Renal pelvis (tissue), 4 donors: ENCODE data around the gene ADAMTS2. TPM values are rescaled to one million over a fixed set of nuclear protein-coding genes. Genes with fewer than 3 reads are reported as not detected.

Experiments
- DNase-seq: peaks from one replicate; pipeline ENCODE4 v3.0.0-alpha.2; 2013
- polyA plus RNA-seq, 3 donors: library from polyadenylated mRNA; unstranded; fragments of 120-200 nt; gene quantifications; one replicate each; pipeline ENCODE4 v1.2.1, GENCODE V29; 2013; ENCODE audit not compliant: insufficient read length in 3 of 3

The ADAMTS2 gene
- polyA plus RNA-seq, 3 donors = 10.6 to 11.7 (median 11.3) TPM

DNA sequence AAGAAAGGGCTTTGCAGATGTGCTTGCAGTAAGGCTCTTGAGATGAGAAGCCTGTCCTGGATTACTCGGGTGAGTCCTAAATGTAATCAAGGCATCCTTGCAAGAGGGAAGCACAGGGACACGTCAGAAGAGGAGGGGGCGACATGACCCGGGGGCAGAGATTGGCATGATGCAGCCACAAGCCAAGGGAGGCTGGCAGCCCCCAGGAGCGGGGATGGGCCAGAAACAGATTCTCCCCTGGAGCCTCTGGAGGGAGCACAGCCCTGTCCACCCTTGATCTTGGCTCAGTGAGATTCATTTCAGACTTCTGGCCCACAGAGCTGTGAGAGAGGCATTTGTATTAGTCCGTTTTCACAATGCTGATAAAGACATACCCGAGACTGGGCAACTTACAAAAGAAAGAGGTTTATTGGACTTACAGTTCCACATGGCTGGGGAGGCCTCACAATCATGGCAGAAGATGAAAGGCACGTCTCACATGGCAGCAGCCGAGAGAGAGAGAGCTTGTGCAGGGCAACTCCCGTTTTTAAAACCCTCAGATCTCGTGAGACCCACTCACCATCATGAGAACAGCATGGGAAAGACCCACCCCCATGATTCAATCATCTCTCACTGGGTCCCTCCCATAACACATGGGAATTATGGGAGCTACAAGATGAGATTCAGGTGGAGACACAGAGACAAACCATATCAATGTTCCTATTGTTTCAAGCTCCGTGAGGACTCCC is 76.1 kb downstream of the ADAMTS2 start:
- DNase-seq = no peak

DNA sequence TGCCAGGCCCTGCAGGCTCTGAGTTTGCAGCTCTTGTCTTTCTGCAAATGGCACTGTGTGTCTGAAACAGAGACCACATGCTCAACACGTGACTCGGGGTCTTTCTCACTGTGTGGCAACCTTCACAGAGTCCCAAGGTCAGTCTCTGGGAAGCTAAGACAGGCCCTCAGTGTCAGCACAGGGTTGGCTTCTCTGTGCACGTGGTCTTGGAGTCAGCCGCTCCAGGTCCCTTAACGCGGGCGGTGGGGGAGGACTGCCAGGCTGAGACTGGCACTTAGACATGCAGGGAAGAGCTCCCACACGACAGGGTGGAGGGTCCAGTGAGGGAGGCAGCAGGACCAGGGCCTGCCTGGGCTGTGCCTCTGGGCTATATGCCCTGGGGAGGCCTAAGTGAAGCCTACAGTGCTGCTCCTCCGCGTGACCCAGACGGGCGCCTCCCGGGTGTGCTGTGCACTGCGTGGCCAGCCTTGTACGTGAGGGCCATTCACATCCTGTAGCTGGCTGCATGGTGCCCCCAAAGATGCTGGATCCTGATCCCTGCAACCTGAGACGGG is 76.8 kb downstream of the ADAMTS2 start:
- no peak for DNase-seq

DNA sequence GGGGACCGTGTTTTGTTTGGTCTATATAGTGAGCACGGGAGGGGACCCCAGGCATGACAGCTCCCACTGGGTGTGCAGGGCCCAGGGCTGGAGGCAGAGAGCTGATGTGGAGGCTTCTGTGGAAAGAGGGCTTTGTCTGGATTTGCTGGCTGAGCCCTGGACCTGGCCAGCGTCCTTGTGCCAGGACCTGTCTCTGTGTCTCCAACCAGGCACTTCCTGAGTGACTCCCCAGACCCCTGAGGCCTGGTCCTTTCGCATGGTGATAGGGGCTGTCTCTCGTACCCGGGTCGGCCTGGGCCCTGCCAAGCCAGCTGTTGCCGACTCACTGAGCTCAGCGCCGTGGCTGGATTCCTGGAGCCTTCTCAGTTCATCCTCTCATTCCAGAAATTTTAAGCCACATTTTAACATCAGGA is 77.6 kb downstream of the ADAMTS2 start:
- DNase-seq = no peak

DNA sequence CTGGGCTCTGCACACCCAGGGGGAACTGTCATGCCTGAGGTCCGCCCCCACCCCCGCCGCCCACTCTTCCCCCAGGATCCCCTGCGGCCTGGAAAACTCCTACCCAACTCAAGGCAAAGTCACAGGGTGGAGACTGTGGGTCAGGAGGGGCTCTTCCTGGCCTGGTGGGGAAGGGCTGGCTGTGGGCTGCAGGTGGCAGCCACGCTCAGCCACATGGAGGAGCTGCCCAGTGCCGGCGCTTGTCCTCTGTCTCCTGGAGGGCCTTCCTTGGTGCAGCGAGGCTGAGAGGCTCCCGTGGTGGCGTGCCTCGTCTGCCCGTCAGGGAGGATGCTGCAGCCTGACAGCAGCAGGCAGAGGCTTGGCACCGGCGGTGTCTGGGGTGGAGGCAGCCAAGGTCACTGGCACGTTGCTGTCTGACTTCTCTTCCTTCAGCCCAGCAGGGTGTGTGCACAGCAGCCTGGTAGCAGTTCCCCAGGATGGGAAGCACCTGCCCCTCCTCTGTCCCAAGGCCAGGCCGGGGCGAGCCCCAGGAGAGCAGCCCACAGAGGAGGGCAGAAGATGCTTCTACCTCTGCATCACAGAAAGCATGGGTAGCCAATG is 78.1 kb downstream of the ADAMTS2 start:
- no peak for DNase-seq

DNA sequence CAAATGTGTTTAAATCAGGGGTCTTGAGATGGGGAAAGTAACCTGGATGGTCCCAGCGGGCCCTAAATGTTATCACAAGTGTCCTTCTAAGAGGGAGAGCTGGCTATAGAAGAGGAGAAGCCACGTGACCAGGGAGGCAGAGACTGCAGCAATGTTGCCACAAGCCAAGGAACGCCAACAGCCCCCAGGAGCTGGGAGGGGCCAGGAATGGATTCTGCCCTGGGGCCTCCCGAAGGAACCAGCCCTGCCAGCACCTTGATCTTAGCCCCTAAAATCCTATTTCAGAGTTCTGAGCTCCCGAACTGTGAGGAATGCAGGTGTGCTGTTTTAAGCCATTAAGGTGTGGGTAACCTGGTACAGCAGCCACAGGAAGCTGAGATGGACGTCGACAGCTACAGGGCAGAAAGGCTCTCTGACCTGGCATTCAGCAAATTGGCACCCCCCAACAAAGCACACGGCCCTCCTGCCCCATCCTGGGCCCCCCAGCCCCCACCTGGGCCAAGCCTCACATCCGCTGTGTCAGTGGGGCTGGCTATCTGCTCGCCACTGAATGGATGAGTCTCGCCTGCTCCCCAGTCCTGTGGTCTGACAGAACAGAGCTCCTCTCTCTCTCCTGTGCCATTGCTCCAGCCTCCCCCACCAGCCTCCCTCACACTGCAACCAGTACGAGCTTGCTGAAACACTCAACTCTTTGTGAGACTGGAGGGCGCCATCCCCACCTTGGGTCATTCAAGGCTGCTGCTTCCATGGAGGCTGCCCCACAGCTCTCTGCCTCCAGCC is 78.8 kb downstream of the ADAMTS2 start:
- DNase-seq = no peak

DNA sequence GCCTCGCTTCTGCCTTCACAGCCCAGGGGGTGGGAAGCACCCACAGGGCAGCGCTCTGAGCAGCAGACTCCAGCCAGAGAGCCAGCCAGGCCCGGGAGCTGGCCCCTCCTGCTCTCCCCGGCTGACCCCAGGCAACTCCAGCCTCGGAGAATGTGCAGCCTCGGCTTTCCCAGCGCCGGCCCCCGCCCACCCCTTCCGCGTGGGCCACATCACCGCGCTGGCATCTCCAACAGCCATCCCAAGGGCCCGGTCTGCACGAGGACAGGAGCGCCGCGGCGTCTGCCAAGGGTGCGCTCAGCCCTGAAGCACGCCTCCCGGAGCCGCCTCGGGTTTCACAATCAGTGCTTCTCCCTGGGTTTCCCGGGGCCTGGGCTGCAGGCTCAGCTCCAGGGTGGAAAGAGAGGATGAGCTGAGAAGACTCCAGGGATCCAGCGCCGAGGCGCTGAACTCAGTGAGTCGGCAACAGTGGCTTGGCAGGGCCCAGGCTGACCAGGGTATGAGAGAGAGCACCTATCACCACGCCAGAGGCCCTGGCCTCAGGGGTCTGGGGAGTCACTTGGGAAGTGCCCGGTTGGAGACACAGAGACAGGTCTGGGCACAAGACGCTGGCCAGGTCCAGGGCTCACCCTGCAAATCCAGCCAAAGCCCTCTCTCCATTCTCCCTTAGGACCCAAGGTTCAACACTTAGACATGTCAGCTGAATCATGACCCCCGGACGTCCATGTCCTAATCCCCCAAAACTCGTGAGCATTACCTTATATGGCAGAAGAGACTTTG is 79.6 kb downstream of the ADAMTS2 start:
- DNase-seq = peak; percentile 86

DNA sequence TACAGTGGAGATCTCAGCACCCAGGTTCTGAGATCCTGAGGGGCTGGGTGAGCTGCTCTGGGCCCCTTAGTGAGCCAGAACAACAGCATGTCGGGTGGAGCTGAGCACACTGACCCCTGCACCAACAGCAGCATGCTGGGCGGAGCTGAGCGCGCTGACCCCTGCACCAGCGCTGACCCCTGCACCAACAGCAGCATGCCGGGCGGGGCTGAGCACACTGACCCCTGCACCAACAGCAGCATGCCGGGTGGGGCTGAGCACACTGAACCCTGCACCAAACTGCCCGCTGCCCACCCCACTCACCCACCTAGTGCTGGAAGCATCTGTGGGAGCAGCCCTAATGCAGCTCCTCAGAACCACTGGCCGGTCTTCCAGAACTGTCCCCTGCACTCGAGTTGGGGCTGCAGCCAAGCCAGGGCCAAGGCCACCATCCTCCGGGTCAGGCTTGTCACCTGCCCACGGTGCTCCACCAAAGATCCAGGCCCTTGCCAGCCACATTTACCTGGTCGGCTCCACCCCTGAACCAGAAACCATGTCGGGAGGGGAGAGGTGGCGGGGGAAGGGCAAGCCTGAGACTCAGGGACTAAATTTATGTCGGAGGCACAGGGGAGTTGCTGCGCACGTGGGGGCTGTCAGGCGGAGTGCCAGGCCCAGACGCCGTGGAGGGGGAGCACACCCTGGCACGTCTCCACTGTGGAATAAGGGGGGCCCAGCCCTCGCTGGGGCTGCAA is 80.3 kb downstream of the ADAMTS2 start:
- DNase-seq = peak; percentile 54

DNA sequence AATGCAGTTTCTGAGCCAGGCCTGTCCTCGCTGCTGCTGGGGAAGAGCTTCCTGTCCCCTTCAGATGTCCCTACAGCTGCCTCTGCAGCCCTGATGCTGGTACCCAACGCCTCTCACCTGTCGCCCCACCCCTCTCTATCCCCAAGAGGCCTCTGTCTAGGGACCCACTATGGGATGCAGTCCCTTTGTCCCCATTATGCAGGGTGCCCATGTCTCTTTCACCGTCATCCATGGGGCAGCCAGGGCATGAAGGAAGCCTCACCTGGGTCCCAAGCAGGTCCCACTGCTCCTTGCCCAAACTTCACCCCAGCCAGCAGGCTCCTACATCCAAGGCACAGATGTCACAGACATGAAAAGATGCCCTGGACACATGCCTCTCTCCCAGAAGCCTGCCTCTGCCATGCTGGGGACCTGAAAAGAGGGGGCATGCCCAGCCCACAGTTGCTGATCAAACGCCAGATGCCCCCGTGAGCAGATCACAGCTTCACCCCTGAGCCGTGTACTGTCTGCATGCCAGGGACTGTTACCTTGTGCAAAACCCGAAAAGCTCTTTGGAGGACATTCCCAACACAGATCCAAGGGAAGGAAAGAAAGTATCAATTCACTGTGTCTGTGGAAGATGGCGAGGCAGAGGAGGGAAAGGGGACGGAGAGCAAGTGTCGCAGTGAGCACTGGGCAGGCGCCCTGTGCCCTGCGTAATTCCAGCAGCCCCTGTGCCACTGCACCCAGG is 81.0 kb downstream of the ADAMTS2 start:
- no peak for DNase-seq

DNA sequence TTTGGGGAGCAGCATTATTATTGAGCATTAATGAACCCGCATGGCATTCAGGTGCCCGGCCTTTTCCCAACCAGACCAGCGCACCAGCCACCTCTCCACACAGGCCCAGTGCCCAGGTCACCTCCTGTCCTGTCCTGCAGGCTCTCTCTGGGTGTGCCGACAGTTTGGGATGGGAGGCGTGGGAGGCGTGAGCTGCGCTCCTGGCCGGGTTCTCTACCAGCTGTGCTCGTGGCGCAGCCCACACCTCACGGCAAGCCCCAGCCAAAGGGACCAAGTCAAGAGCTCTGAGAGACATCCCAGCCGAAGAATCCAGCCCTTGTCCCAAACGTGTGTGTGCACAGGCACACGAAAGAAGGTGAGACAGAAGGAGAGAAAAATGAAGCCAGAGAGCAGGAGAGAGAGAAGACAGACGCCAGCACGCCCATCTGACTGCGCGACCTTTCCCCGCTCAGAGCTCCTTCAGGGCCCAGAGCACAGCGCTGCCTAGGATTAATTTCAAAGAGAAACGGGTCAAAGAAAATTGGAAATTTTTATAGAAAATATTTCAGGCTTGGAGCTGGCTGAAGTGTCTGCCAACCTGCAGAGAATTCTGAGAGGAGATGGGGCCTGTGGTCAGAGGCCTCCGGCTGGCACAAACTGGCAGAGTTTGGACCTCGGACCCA is 81.7 kb downstream of the ADAMTS2 start:
- no peak for DNase-seq

DNA sequence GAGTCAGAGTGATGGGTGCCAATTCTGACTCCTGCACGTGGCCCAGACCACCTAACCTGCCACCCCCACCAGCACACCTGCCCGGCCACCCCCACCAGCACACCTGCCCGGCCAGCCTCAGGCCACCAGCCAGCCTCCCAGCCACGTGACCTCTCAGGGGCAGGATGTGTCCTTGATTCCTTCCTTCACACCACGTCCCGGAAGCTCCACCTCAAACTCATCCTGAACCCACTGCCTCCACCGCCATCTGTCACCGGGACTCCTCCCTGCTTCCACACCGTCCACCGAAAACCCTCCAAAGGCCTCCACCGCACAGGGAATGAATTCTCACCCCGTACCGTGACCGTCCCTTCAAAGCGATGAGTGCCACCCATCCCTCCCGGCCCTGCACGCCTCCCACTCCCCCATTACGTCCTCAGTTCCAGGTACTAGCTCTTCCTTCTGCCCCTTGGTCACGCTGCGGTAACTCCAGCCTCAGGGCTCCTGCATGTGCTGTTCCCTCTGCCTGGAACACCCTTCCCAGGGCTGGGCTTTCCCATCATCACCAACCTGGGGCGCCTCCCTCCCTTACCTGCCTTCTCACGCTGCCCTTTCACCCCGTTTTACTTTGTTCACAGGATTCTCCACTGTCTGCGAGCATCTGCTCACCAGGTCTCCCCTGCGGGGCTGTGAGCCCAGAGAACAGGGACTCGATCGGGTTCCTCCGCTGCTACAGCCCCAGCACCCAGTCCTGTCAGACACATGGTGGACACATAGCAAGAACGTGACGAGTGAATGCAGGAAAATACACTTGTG is 82.9 kb downstream of the ADAMTS2 start:
- no peak for DNase-seq

DNA sequence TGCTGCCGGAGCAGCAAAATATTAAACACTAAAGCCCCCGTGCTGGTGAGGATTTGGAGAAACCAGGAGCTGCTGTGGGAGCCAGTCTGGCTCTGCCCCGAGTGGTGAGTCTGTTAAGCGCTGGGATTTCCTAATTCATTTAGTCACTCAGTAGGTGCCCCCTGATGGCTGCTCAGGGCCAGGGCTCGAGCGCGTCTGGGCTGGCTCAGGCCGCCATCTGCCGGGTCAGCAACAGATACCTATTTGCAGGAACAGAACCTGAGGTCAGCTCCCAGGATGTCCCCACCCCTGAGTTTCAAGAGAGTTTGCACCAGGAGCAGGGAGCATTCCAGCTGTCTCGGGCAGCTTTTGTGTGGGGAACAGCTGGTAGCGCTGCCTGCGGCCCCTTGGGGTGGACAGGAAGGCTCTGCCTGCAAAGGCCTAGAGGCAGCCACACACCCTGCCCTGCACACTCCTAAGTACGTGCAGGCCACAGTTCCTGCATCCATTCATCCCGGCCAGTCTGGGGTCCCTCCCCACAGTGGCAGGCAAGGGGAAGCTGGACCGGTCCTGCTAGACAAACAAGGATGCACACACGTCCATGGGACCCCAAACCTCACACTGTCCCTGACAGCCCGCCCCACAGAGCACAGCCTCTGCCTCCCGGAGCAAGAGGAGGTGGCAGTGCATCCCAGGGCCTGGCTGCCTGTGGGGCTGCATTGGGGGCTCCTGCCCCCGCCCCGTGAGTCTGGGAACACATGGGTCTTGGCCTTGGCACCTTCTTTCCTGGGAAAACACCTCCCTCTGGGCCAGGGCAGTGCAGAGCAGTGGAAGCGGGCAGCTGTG is 83.7 kb downstream of the ADAMTS2 start:
- DNase-seq = peak; percentile 27

DNA sequence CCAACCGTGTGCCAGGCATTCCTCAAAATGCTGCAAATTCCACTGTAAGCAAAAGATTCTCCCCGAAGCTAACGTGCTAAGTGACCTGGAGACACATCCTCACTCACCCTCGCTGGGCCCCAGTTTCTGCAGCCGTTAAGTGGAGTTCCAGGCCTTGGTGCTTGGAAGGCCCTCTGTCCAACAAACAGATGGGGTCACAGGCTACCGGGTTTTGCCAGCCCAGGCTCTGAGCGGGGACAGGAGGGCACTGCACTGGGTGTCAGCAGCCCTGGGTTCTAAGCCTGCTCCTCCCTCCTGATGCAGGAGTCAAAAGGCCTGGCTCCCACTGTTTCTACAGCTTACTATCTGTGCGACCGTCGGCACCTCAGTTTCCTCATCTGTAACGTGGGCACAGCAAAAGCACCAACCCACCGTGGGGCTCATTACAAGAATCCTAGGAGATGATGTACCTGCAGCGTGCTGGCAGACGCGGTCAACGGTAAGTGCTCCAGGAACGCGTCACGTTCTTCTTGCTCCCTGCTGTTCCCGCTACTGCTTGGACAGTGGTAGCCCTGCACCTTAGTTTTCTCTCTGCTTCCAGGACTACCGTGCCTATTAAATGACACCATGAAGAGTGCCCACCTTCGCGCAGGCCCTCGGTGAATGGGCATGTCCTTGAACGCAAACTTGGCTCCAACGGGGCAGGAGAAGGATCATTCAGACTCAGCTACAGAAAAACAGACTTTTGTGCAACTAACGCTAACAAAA is 84.8 kb downstream of the ADAMTS2 start:
- DNase-seq = no peak

DNA sequence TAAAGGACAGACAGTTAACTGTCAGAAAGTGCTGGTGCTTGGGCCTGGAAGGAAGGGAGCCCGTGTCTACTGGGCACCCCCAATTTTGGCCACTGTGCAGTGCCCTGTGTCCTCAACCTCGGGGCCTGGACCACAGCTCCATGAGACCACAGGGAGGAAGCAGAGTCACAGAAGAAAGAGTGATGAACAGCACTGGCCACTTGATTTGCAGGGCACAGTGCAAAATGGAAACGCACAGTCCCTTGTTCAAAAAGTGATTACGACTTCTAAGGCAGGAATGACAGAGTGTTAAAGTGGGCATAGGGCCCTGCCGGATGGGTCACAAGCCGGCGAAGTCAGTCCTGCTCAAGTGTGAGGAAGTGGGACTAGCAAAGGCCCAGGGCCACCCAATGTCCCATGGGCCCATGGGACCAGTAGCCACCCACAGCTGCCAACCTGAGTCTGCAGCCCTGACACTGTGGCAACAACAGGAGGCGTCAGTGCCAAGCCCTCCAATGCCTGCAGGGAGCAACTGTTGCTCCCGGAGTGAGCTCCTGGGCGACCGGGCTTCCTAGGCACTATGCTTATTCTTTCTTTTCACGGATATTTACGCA is 85.4 kb downstream of the ADAMTS2 start:
- no peak for DNase-seq

DNA sequence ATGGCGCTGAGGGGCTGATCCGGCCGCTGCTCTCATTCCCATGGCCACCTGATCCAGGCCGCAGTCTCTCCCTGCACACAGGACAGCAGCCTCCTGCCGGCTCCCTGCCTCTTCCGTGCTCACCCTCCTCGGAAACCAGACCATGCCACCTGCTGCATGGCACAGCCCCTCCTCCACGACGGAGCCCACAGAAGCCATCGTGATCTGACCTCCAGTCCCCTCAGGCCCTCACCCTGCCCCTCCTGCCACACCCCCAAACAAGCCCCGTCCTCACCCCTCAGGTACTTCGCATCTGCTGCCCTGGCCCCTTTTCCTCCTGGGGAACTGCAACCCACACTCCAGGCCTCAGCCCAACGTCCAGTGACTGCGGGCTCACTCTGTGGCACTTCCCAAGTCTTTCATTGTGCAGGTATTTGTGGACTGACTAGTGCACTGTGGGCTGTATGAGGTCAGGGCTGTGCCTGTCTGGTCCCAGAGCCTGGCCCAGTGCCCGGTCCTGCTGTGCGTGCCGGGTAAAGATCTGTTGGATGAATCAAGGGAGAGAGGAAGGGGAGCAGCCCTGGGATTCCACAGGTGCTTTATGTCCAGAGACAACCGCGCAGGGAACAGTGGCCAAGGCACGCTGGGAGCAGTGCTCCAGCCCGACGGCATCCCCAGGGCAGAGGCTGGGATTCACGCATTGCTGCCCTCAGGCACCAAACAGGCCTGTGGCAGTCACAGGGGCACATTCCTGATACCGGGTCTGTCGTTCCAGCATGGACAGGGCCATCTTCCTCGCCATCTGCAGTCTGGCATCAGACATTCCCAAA is 86.1 kb downstream of the ADAMTS2 start:
- DNase-seq = no peak

DNA sequence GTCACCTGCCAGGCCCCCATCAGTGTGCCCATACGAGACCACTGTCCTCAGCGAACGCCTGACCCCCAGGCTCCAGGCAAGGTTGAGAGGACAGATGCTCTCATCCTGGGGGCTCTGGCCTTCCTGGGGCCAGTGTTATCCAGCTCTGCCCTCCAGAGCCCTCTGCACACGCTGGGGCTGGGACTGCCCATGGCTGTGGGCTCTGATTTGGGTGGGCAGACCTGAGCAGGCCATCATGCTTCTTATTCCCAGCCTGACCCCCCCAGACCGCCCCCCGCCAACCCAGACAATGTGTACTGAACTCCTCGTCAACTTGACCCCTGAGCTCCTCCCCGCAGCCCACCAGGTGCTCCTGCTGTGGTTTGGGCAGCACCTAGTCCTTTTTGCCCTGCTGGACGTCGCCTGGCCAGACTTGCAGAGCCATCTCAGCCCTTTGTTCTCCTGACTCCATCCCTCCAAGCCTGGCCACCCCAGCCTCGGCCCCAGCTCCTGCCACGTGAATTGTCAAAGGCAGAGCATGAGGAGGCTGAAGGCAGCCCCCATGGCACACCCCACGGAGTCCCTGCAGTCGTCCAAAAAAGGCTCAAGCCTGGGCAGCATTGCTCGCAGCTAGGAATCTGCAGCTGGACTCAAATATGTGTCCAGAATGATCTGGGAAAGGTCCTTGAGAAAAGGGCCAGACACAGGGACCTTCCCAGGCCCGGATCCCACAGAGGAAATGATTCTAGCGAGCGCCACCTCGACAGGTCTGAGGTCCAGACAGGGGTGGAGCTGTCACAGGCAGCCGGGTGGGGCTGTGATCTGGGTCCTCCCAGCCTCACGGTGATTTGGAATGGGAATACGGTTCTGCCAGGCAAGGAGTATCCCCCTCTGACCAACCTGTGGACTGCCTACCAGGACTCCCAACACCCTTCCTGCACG is 87.0 kb downstream of the ADAMTS2 start:
- no peak for DNase-seq
